ENCODE results near the gene SLC4A9.

Gene SLC4A9

GRCh38 chr5:140362875-140363630 is 3.1 kb downstream of the SLC4A9 start:
- peak; percentile 83 for DNase-seq

DNA sequence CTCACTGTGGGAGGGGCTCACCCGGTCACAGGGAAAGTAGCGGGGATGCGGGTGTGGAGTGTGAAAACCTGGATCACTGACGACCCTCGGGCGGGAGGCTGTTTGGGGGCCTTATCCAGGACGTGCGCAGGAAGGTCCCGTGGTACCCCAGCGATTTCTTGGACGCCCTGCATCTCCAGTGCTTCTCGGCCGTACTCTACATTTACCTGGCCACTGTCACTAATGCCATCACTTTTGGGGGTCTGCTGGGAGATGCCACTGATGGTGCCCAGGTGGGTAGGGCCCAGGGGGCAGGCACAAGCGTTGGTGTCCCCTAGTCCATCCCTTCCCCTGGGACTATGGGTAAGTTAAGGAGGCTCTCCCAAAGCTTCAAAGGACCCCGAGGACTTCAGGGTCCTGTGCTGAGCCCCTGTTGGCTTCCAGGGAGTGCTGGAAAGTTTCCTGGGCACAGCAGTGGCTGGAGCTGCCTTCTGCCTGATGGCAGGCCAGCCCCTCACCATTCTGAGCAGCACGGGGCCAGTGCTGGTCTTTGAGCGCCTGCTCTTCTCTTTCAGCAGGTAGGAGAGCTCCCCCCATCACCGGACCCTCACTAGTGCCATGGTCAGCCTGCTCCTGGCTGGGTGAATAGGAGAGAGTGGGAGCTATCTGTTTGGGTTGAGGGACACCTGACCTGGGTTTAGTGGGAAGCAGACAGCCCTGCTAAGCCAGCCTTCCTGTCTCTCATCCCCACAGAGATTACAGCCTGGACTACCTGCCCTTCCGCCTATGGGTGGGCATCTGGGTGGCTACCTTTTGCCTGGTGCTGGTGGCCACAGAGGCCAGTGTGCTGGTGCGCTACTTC is 3.9 kb downstream of the SLC4A9 start:
- DNase-seq: no peak

DNA sequence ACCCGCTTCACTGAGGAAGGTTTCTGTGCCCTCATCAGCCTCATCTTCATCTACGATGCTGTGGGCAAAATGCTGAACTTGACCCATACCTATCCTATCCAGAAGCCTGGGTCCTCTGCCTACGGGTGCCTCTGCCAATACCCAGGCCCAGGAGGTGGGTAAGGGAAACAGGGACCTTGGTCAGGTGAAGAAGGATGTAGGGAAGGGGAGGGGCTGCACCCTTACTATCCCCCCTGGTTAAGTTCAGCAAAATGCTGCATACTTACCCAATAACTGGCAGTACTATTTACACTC is 4.4 kb downstream of the SLC4A9 start:
- DNase-seq: no peak

GRCh38 chr5:140365282-140365681 is 5.3 kb downstream of the SLC4A9 start:
- DNase-seq: no peak

- DNase-seq: no peak
These were observed 5.9 kb downstream of the SLC4A9 start for GRCh38 chr5:140365941-140366340.

GRCh38 chr5:140366589-140367255 is 6.7 kb downstream of the SLC4A9 start:
- DNase-seq: no peak

- no peak for DNase-seq
These were observed 7.4 kb downstream of the SLC4A9 start for GRCh38 chr5:140367256-140368013.

DNA sequence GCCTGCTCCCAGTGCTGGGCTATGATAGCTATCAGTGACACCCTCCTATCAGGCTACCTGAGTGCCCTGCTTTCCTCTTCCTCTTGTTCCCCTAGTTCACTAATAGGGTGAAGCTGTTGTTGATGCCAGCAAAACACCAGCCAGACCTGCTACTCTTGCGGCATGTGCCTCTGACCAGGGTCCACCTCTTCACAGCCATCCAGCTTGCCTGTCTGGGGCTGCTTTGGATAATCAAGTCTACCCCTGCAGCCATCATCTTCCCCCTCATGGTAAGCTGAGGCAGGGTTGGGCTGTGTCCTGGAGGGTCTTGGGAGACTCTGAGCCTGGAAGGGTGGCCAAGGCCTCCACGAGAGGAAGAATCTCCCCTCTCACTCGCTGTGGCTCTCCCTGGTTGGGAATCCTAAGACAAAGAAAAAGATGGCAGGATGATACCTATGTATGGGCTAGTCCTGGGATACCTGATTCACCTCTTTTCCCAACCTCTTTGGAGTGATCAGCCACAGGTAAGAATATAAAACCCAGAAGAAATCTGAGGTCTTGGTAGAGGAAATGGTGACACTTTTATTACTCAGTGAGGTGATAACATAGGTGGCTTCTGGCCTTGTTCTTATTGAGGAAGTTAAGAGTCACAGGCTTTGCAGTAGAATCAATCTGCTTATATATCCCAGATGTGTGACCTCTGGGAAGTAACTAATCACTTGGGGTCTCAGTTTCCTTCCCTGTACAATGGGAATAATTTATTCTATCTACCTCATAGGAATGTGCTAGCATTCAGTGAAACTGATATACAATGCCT is 11.6 kb downstream of the SLC4A9 start:
- no peak for DNase-seq

DNA sequence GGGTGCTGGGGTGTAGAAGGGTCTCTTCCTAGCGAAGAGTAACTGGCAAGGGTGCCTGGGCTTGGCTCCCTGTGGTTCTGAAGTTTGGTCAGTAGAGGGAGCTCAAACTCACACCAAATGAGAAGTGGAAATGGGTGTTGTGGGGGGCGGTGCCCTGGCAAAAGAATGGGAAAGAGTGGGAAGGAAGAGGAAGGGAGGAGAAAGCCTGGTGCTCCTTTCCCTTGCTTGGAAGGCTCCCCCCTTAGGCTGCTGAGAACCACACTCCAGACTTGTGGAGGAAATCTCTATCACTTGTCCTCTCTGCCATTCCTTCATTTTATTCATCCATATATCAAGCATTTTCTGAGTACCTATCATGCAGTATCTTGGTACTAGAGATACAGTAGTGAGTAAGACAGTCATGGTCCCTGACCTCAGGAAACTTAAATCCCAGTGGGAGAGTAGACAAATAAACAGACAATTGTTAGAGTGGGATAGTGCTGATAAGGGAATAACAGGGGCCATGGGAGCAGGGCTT is 13.0 kb downstream of the SLC4A9 start:
- peak; percentile 50 for DNase-seq

DNA sequence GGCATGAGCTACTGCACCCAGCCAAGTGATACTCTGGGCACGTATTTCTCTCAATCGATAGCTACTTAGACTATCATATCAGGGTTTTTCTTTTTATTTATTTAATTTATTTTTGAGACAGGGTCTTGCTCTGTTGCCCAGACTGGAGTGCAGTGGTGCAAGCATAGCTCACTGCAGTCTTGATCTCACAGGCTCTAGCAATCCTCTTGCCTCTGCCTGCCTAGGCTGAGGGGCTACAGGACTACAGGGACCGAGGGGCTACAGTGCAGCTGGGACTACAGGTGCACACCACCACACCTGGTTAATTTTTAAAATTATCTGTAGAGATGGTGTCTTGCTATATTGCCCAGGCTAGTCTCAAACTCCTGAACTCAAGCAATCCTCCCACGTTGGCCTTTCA is 21.4 kb downstream of the SLC4A9 start:
- DNase-seq: no peak

DNA sequence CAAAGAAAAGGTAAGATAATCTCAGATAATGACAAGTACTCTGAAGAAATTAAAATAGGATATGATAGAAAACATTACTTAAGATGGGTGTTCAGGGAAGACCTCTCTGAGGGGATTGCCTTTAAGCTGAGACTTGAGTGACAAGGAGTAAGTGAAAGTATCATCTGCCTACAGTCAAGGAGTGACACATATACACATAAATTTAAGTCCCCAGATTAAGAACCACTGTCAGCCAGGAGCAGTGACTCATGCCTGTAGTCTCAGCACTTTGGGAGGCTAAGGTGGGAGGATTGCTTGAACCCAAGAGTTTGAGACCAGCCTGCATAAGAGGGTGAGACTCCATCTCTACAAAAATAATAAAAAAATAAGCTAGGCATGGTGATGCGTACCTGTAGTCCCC is 22.0 kb downstream of the SLC4A9 start:
- DNase-seq: no peak

DNA sequence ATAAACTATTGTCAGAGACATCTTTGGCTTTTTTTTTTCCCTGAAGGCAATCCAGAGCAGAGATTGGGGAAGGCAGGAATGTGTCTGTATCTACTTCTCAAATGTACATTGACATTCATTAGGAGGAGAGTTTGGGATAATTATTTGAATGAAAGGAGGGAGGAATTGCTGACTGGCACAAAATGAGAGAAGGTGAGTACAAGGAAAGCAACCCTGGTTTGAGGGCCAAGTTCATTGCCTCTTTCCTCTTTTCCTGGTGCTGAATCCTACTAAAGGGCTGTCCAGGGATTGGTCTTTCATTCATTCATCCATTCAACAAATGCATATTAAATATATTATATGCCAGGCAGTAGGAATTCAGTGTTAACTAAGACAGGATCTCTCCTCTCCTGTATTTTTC is 22.9 kb downstream of the SLC4A9 start:
- DNase-seq: no peak

GRCh38 chr5:140383300-140383699 is 23.3 kb downstream of the SLC4A9 start:
- no peak for DNase-seq

GRCh38 chr5:140388052-140388451 is 28.1 kb downstream of the SLC4A9 start:
- no peak for DNase-seq

- no peak for DNase-seq
These were observed 31.3 kb downstream of the SLC4A9 start for GRCh38 chr5:140391312-140391711.

GRCh38 chr5:140391732-140392131 is 31.7 kb downstream of the SLC4A9 start:
- DNase-seq: no peak

DNA sequence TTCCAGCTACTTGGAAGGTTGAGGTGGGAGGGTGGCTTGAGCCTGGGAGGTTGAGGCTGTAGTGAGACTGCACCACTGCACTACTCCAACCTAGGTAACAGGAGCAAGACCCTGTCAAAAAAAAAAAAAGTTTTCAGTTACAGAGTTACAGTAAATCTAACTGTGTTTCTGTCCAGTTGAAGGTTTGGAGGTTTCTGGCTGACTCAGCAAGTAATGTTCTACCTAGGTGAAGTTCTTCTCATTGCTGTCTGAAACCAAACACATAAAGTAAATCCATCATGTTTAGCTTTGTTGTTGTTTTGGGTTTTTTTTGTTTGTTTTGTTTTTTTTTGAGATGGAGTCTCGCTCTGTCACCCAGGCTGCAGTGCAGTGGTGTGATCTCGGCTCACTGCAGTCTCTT is 33.7 kb downstream of the SLC4A9 start:
- DNase-seq: no peak

DNA sequence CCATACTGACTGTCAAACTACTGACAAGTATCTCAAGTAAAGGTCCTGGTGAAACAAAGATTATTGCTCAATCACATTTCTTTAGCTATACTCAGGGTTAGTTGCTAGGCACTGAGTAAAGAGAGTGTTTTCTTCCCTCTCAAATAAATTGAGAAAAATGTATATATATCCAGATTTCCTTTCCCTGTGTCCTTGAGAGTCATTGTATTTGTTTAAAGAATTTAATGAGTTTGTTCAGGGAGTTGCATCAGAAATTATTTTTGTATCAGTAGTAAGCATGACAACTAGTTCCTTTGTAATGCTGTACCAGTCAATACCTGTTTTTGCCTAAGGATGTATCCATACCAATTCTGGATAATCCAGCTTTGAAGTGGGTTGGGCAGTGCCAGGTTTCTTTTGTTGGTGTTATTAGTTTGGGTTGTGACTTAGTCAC is 38.4 kb downstream of the SLC4A9 start:
- DNase-seq: no peak

DNA sequence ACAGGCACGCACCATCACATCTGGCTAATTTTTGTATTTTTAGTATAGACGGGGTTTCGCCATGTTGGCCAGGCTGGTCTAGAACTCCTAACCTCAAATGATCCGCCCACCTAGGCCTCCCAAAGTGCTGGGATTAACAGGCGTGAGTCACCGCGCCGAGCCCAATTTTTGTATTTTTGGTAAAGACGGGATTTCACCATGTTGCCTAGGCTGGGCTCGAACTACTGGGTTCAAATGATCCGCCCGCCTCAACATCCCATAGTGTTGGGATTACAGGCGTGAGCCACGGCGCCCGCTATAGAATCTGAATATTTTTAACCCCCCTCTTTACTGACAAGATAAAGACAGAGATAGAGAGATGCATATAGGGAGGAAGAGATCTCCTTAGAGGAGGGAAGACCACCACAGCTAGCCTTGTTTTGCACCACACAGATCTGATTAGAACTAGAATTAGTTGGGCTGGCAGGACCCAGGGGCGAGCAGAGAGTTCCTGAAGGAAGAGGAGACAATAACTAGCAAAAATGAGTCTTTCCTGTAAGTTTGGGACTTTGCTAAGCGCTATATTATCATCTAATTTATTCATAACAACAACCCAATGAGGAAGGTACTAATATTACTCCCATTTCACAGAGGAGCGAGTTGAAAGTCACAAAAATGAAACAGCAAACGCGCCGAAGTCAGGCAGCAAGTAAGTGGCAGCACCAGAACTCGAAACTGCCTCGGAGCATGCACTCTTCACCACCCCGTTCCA is 40.2 kb downstream of the SLC4A9 start:
- DNase-seq: no peak

- DNase-seq: peak; percentile 92
These were observed 40.9 kb downstream of the SLC4A9 start for GRCh38 chr5:140400730-140401361.

All from CD4-positive, alpha-beta T cell treated with Interleukin-21 for 1 hour (primary cell).